GM19452 (cell line): ENCODE measurements around the gene CAPN5.

Experiments used
- ATAC-seq: cut with Tn5 transposase; IDR thresholded peaks from one replicate; pipeline ENCODE4 v1.9.1; 2021; ENCODE audit not compliant: unreplicated experiment

The CAPN5 gene

DNA sequence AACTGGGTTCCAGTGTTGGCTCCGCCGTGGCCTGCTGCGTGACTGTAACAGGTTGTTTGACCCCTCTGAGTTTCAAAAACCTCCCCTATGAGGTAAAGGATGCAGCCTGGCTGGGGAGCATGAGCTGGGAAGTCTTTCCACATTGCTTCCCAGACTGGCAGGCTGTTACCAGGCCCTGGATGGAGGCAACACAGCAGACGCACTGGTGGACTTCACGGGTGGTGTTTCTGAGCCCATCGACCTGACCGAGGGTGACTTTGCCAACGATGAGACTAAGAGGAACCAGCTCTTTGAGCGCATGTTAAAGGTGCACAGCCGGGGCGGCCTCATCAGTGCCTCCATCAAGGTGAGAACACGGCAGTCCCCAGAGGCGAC lies 47.3 kb downstream of the CAPN5 start:
- ATAC-seq: no peak

DNA sequence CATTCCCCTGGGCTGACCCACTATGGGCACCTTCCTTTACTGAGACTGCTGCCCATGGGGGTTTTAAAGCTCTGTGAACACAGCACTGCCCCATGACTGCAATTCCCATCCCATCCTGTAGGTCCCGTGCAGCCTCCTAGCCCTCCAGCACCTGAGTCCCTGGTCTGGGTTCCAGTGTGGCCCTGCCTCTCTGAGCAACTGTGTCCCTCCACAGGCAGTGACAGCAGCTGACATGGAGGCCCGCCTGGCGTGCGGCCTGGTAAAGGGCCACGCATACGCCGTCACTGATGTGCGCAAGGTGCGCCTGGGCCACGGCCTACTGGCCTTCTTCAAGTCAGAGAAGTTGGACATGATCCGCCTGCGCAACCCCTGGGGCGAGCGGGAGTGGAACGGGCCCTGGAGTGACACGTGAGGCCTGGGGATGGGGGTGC lies 48.4 kb downstream of the CAPN5 start:
- ATAC-seq: no peak

DNA sequence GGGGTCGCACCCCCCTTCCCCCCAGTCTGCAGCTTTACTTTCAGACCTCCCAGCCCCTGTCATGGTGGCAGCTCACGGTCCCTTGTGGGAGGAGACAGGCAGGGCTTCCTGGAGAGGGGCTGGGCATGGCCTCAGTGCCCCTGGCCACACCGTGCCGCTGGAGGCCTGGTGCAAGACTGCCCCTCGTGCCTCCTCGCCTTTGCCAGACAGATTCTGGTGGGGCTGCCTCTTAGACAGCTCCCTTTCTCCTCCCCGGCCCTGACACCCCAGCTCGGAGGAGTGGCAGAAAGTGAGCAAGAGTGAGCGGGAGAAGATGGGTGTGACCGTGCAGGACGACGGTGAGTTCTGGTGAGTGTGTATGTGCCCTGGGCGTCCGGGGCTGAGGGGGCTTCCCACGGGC lies 49.2 kb downstream of the CAPN5 start:
- no peak for ATAC-seq

DNA sequence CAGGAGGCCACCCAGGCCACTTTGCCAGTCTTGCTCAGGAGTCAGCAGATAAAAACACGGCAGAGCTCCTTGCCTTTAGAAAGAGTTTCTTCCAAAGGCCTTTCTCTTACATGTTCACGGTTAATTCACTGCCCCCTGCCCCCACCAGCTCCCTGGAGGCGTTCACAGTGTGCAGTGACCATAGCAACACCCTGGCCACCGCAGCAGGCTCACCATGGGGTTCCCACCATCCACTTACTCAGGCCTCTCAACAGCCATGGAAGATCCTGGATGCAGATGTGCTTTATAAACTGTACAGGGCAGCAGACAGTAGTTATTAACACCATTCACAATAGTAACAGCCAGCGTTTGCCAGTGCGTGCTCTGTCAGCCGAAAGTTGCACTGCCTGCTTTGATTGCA lies 50.7 kb downstream of the CAPN5 start:
- no peak for ATAC-seq

DNA sequence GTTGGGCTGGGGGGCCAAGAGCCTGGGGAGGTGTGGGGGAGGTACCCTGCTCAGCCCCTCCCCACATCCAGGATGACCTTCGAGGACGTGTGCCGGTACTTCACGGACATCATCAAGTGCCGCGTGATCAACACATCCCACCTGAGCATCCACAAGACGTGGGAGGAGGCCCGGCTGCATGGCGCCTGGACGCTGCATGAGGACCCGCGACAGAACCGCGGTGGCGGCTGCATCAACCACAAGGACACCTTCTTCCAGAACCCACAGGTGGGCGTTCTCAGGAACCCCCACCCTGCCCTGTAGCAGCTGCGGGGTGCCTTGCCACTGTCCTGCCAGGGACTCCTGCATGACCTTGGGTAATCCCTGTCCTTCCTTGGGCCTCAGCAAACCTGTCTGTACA lies 51.3 kb downstream of the CAPN5 start:
- no peak for ATAC-seq

DNA sequence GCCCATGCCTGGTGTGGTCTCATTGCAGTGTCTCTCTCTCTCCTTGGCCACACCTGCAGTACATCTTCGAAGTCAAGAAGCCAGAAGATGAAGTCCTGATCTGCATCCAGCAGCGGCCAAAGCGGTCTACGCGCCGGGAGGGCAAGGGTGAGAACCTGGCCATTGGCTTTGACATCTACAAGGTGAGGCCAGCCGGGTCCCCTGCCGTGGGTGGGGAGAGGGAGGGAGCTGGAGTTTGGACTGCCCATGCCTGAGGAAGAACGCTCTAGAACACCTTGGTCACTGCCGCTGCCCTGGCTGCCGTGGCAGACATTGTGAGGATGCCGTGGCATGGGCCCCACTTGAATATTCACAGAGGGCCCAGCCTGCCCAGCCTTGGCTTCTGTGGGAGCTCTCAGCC lies 52.2 kb downstream of the CAPN5 start:
- ATAC-seq: no peak

DNA sequence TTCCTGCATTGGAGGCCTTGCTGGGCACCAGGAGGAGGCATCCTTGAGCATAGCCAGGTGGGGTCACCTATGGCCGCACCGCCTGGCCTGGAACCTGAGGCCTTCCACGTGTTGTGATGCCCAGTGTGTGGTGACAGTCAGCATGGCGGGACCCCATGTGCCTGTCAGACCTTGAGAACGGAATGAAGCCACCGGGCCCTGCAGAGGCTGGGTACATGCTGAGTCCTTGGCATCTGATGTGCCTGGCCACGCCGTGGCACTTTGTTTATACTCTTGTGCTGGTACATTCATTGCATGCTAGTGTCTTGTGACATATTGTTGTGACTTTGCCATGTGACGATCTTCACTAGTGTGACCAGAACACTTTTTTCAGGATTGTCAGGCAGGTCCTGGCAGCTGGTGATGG lies 52.8 kb downstream of the CAPN5 start:
- ATAC-seq: no peak

DNA sequence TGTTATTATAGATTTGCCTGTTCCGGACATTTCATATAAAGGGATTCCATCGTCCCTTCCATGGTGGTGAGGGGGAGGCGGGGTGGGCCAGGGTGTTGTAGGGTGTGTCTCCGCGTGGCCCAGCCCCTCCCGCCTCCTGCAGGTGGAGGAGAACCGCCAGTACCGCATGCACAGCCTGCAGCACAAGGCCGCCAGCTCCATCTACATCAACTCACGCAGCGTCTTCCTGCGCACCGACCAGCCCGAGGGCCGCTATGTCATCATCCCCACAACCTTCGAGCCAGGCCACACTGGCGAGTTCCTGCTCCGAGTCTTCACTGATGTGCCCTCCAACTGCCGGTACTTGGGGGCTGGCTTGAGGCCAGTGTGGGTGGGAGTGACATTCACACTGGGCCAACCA lies 53.8 kb downstream of the CAPN5 start:
- ATAC-seq: no peak

DNA sequence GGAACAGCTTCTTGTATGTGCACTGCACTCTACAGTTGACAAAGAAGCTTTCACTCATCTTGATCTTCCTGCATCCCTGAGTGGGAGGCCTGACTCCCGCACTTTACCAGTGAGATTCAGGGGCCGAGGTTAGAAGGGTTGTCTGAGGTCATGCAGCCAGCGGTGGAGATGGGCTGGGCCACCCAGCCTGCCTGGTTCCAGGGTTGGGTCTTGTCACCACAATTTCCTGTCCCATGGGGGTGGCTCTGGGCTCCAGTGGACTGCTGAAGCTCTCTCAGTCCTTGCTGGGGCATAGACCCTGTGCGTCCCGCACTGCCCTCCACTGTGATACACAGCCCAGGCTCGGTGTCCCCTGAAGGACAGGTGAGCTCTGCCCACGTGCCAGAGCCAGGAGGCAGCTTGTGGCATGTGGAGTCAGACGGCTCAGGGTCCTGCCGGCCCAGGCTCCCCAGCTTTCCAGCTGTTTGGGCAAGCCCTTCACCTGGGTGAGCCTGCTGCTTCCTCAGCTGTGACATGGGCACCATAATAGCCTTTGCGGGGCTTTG lies 54.4 kb downstream of the CAPN5 start:
- no peak for ATAC-seq

DNA sequence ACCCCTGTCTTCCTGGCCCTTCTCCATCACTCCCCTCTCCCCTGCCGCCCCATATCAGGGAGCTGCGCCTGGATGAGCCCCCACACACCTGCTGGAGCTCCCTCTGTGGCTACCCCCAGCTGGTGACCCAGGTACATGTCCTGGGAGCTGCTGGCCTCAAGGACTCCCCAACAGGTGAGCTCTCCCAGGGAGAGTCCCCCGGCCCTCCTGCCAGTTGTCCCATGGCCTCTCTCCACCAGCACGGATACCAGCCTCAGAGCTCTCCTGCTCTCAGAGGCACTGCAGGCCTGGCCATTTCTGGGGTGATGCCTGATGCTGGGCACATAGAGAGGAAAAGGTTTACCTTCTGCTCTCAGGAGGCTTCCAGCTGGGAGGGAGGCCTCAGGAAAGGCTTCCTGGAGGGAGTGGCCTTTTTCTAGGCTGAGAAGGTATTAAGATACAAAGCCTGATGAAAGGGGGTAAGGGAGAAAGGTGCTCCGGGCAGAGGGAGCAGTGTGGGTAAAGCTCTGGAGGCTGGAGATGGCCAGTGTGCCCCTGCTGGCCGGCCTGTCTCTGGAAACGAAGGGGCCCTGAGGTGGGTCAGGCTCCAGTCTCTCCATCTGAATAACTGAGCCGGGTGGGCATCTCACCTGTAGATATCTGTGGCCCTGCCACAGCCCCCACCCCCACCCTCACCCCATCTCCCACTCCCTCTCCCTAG lies 55.3 kb downstream of the CAPN5 start:
- ATAC-seq: no peak

DNA sequence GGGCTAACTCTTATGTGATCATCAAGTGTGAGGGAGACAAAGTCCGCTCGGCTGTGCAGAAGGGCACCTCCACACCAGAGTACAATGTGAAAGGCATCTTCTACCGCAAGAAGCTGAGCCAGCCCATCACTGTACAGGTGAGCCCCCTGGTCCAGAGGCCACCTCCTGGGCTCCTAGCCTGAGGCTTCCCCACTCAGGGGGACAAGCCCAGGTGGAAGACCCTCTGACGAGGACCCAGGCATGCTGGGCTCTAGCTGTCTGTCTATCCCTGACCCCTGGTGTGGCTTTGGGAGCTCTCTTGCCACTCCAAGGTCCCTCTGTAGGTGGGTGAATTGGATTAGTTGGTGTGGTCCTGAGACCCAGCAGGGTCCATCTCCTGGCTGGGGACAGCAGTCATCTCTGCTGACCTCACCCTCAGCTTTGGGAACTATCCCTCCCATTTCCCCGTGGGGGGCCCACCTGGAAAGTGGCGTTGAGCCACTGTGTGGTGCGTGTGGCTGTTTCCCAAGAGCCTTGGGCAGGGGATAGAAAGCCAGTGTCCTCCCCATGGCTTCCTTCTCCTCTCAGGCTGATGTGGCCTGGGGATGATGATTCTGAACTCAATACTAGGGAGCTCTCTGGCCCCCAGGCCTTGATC lies 55.9 kb downstream of the CAPN5 start:
- no peak for ATAC-seq

DNA sequence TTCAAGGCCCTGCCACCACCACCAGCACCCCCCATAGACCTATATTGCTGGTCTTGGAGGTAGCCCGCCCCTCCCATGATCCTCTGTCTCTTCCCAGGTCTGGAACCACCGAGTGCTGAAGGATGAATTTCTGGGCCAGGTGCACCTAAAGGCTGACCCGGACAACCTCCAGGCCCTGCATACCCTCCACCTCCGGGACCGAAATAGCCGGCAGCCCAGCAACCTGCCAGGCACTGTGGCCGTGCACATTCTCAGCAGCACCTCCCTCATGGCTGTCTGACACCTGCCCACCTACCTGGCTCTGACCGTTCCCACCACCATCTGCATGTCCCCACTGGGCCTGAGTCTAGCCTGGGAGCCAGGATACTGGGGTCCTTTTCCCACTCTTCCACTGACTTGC lies 56.8 kb downstream of the CAPN5 start:
- no peak for ATAC-seq

DNA sequence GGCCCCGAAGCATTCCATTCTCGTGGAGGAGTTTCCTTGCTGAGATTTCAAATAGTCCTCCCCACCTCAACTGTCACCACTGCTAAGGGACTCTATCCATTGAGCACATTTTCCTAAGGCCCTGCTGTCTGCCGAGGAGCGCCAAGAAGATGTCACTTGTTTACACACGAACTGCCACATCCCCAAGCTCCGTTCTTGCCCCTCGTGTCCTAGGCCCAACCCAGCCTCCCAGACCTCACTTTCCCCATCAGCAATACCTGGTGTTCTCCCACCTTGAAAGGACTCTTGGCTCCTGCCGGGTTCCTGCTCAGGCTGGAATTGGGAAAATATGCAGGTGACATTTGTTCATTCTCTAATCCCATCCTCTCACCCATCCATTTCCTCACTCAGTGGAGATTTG lies 57.3 kb downstream of the CAPN5 start:
- no peak for ATAC-seq

DNA sequence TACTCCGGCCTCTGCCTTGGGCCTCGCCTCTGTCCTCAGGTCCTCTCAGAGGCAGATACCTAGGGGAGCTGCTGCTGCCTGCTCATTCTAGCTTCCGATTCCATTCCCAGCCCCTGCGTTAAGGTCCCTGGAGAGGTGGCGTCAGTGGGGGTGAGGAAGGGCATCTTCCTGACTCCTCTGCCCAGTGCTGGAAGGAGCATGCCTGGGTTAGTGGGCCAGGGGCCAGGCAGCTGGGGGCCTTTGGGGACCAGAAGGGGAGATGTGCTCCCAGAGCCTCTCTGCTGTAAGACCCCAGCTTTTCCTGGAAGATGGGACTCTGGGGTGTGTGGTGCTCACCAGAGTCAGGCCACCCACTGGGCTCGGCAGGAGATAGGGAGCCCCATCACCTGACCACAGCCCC lies 57.7 kb downstream of the CAPN5 start:
- ATAC-seq: no peak

DNA sequence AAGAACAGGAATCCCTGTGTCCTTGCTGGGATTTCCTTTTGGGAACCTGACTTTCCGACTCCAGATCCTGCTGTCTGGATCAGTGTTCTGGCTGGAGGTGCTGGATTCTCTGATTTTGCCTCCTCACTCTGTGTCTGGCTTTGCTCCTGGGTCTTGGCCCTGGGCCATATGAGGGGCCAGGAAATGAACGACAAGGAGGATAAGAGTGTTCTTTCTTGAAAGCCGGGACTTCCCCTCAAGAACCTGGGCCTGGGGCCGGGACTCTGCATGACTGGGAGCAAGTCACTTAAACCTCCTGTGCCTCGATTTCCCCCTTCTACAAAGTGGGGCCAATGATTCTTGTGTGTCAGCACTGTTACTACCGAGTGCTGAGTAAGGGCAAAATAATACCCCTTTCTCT lies 58.4 kb downstream of the CAPN5 start:
- no peak for ATAC-seq

DNA sequence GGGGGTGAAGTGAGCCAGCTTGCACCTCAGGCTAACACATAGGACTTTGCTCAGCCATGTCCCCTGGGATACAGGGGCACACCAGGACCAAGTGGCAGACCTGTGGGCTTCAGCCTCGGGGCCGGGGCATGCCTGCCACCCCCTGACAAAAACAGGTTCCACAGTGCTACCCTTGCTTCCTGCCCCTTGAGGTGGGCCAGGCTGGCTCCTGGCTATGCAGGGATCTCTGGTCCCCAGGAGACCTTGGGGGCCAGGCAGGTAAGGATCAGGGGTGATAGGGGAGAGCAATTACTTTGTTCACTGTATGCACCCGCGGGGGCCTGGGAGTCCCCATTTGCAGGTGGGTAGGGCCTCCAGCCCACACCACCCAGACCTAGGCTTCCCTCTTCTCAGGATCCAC lies 58.9 kb downstream of the CAPN5 start:
- no peak for ATAC-seq

DNA sequence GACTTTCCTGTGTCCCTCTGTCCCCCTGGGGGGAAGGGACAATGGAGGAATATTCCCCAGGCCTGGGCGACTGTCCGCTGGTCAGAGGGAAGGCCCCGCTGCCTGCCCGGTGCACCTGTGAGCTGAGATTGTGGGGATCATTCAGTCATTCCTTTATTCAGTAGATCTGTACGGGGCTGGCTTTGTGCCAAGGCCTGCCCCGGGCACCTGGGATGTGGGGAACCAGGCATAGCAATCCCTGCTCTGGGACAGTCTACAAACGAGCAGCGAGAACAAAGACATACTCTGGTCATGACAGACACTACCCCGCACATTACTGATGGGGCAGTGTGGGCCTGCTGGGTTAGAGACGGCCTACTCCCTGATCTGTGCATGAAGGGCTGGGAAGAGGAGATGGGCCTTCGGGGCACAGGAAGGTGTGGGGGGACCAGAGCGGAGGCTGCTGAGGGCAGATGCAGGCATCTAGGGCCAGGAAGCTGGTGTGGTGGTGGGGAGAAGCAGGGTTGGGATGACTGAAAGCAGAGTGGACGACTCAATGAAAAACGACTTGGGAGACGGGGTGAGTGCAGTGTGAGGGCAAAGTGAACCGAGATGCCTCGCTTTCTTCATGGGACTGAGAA lies 59.5 kb downstream of the CAPN5 start:
- ATAC-seq: no peak

DNA sequence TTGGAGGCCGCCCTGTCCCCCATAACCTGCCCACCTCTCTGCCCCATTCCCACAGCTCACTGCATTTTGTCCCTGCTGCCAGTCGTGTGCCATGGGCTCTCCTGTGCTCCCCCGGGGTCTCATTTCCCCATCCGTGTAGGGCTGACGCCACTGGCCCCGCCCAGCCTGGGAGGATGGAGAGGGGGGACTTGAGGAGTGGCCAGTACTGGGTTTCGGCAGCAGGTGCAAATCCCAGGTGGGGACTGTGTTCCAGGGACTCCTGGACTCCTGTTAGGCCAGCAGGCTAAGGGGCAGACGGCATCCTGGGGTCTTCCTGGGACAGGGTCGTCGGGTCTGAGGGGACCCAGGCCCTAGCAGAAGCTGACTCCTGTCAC lies 60.1 kb downstream of the CAPN5 start:
- ATAC-seq: no peak

DNA sequence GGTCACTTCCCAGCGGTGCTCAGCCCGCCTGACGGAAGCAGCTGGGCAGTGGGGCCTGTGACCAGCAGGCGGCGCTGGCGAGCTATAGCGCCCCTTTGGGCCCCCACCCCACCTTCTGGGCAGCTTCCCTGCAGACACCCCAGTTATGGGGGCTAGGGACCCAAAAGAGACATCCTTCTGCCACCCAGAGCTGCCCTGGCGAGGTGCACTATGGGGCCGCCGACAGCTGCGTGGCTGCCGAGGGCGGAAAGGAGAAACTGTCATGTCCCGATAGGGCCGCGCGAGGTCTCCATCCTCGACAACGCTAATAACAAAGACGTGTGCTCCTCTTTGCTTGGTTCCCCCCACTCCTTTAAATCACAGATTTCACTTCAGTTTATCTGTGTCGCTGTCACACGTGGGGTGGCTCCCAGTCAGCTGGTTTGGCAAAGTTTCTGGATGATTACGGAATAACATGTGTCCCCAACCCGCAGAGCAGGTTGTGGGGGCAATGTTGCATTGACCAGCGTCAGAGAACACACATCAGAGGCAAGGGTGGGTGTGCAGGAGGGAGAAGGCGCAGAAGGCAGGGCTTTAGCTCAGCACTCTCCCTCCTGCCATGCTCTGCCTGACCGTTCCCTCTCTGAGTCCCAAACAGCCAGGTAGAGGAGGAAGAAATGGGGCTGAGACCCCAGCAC lies 60.6 kb downstream of the CAPN5 start:
- ATAC-seq: no peak

DNA sequence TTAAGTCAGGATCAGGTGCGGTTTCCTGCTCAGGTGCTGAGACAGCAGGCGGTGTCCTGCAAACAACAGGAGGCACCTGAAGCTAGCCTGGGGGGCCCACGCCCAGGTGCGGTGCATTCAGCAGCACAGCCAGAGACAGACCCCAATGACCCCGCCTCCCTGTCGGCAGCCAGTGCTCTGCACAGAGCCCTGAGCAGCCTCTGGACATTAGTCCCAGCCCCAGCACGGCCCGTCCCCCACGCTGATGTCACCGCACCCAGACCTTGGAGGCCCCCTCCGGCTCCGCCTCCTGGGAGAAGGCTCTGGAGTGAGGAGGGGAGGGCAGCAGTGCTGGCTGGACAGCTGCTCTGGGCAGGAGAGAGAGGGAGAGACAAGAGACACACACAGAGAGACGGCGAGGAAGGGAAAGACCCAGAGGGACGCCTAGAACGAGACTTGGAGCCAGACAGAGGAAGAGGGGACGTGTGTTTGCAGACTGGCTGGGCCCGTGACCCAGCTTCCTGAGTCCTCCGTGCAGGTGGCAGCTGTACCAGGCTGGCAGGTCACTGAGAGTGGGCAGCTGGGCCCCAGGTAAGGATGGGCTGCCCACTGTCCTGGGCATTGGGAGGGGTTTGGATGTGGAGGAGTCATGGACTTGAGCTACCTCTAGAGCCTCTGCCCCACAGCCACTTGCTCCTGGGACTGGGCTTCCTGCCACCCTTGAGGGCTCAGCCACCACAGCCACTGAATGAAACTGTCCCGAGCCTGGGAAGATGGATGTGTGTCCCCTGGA lies 61.3 kb downstream of the CAPN5 start, which contains the start of gene MYO7A:
TSS of gene MYO7A (plus strand) at position 327 of the 772 bp plus-strand sequence. CDS start 2,389 bp downstream, outside the sequence.
- ATAC-seq: no peak
